PFSK-1 (cell line): ENCODE measurements around the gene ANO3.

ENCODE experiments used
- POLR2AphosphoS5 ChIP-seq: IDR thresholded peaks from 2 replicates; pipeline ENCODE4 v1.6.1; 2012; ENCODE audit warnings: low read depth, mild to moderate bottlenecking, control low read depth, low read length, moderate library complexity
- REST ChIP-seq, 2 experiments: IDR thresholded peaks; 2 replicates each; pipeline versions ENCODE4 v1.6.1 to v1.8.0; 2011 to 2012; ENCODE audit warnings: low read depth in 2 of 2, low read length in 2 of 2, control low read depth in 1 of 2, inconsistent platforms in 1 of 2, mild to moderate bottlenecking in 1 of 2, moderate library complexity in 1 of 2; ENCODE audit not compliant: insufficient read depth in 1 of 2

GRCh38 chr11:26377619-26378018 lies 45.7 kb downstream of the ANO3 start:
- no peak for TF ChIP-seq POLR2AphosphoS5
- no peak for TF ChIP-seq REST (IDR thresholded peaks at IDR 0.05; ENCODE audit: insufficient read depth in 1 of 2, low read depth in 2 of 2, low read length in 2 of 2)
